Endodermal cell (in vitro differentiated cells): ENCODE data around the gene GTF3A. TPM values are rescaled to one million over a fixed set of nuclear protein-coding genes. Genes with fewer than 3 reads are reported as not detected.

Source experiments
- DNase-seq: peaks from one replicate; pipeline ENCODE4 v3.0.0-alpha.2; 2017
- H3K27ac ChIP-seq: 2 replicates; pipeline ENCODE4 v1.5.1; 2013; ENCODE audit warnings: mild to moderate bottlenecking, low read depth, low read length, moderate library complexity
- H3K27me3 ChIP-seq: 2 replicates; pipeline ENCODE4 v1.6.1; 2013; ENCODE audit warnings: mild to moderate bottlenecking, low read length, moderate library complexity; ENCODE audit not compliant: insufficient read depth, control insufficient read depth, poor library complexity, severe bottlenecking
- H3K36me3 ChIP-seq: 2 replicates; pipeline ENCODE4 v1.7.0; 2013; ENCODE audit warnings: mild to moderate bottlenecking, low read length, moderate library complexity; ENCODE audit not compliant: control insufficient read depth, insufficient read depth
- H3K4me1 ChIP-seq: one replicate; pipeline ENCODE4 v1.7.0; 2013; ENCODE audit warnings: low read length; ENCODE audit not compliant: control insufficient read depth, insufficient read depth
- H3K4me3 ChIP-seq: 2 replicates; pipeline ENCODE4 v1.5.1; 2013; ENCODE audit warnings: mild to moderate bottlenecking, low read length, moderate library complexity
- H3K9ac ChIP-seq: 2 replicates; pipeline ENCODE4 v1.6.1; 2013; ENCODE audit warnings: mild to moderate bottlenecking, low read length, moderate library complexity; ENCODE audit not compliant: poor library complexity, severe bottlenecking; ENCODE audit errors: extremely low read depth
- H3K9me3 ChIP-seq: 2 replicates; pipeline ENCODE4 v1.6.1; 2013; ENCODE audit warnings: mild to moderate bottlenecking, low read length, moderate library complexity; ENCODE audit not compliant: control insufficient read depth
- H3K27ac Mint-ChIP-seq: 2 replicates; pipeline ENCODE4 v1.8.0; 2020; ENCODE audit warnings: mixed read lengths
- H3K27me3 Mint-ChIP-seq: 2 replicates; pipeline ENCODE4 v1.8.0; 2021; ENCODE audit warnings: mild to moderate bottlenecking, mixed read lengths; ENCODE audit not compliant: insufficient read depth
- H3K36me3 Mint-ChIP-seq: 2 replicates; pipeline ENCODE4 v1.8.0; 2020; ENCODE audit warnings: low read depth, mixed read lengths
- H3K4me1 Mint-ChIP-seq: 2 replicates; pipeline ENCODE4 v1.8.0; 2020; ENCODE audit warnings: mixed read lengths
- H3K4me3 Mint-ChIP-seq: 2 replicates; pipeline ENCODE4 v1.8.0; 2020; ENCODE audit warnings: mild to moderate bottlenecking, moderate library complexity, mixed read lengths
- H3K9me3 Mint-ChIP-seq: 2 replicates; pipeline ENCODE4 v1.8.0; 2020; ENCODE audit warnings: mild to moderate bottlenecking, mixed read lengths
- CTCF ChIP-seq: fragments of 200-600 bp; sonication (generic); conservative IDR thresholded peaks from 2 replicates; pipeline ENCODE4 v1.5.0; 2021; ENCODE audit warnings: antibody characterized with exemption, mild to moderate bottlenecking
- WGBS, 2 experiments: methylation state at CpG; one replicate each; pipeline versions ENCODE4 v1.1.5 to v1.1.7; 2013; ENCODE audit warnings: missing lambda C conversion rate in 2 of 2, mixed read lengths in 1 of 2; ENCODE audit not compliant: insufficient coverage in 1 of 2, insufficient read length in 1 of 2; 5-methylcytosine and 5-hydroxymethylcytosine counted together
- total RNA-seq, 2 donors: library from RNA; stranded (reverse); fragmentation: NEBNext Ultra II Directional in 1 of 2; extraction: Animal tissue kit (Norgen Biotek cat#: 25700) in 1 of 2; gene quantifications; 2 replicates in 1 of 2; 3 replicates in 1 of 2; pipeline ENCODE4 v1.2.1, GENCODE V29; 2021

Gene GTF3A
- total RNA-seq, 2 donors from 2014 or later: 70.4 to 80.0 TPM

GRCh38 chr13:27449936-27450828 lies 25.8 kb downstream of the GTF3A start, which contains the start of gene MTIF3:
TSS of gene MTIF3 (minus strand) at chr13:27450564. CDS start at chr13:27440448, 10,116 bp downstream.
- Mint-ChIP-seq H3K27ac (peak within 1 kb of the TSS; percentile 92), H3K36me3 (no peaks in the 10 kb centered on the region), H3K9me3 (no peaks in the 10 kb centered on the region), H3K27me3 (peaks cover 15% of the 10 kb centered on the region), H3K4me1 (peaks cover 15% of the 10 kb centered on the region), H3K4me3 (peak within 1 kb of the TSS; percentile 72)
- Histone ChIP-seq H3K4me1 (no peaks in the 10 kb centered on the region), H3K9me3 (no peaks in the 10 kb centered on the region), H3K9ac (peak within 1 kb of the TSS; percentile 74), H3K27me3 (peaks cover 31% of the 10 kb centered on the region), H3K4me3 (peak within 1 kb of the TSS; percentile 96), H3K27ac (peak within 1 kb of the TSS; percentile 82), H3K36me3 (no peaks in the 10 kb centered on the region)
- TF ChIP-seq CTCF: no peak
- WGBS, 2 experiments: 0% methylated on average over 39 to 81 of the region's 81 CpGs
- peak; percentile 97 for DNase-seq

GRCh38 chr13:27450921-27451471 lies 26.6 kb downstream of the GTF3A start:
- no peaks in the 10 kb centered on the region for H3K36me3 ChIP-seq
- peak; percentile 78 for DNase-seq
- H3K4me3 Mint-ChIP-seq: peak overlapping the region; percentile 72
- H3K27me3 Mint-ChIP-seq: peaks cover 15% of the 10 kb centered on the region
- H3K4me1 Mint-ChIP-seq: peaks cover 15% of the 10 kb centered on the region
- H3K27me3 ChIP-seq: peaks cover 31% of the 10 kb centered on the region
- H3K4me3 ChIP-seq: peak overlapping the region; percentile 96
- H3K27ac Mint-ChIP-seq: peak overlapping the region; percentile 92
- peak overlapping the region; percentile 74 for H3K9ac ChIP-seq
- H3K9me3 ChIP-seq: no peaks in the 10 kb centered on the region
- TF ChIP-seq CTCF: no peak
- no peaks in the 10 kb centered on the region for H3K4me1 ChIP-seq
- WGBS, 2 experiments: 2 to 7% methylated on average over 21 to 34 of the region's 34 CpGs
- no peaks in the 10 kb centered on the region for H3K9me3 Mint-ChIP-seq
- peak overlapping the region; percentile 82 for H3K27ac ChIP-seq
- no peaks in the 10 kb centered on the region for H3K36me3 Mint-ChIP-seq

- H3K27ac ChIP-seq: no peak overlapping the region
- no peaks in the 10 kb centered on the region for H3K9me3 ChIP-seq
- H3K4me3 Mint-ChIP-seq: no peak overlapping the region
- H3K9ac ChIP-seq: no peak overlapping the region
- TF ChIP-seq CTCF: no peak
- DNase-seq: no peak
- 63 to 64% methylated on average over 5 of the region's 5 CpGs for WGBS, 2 experiments
- H3K27me3 Mint-ChIP-seq: peaks cover 28% of the 10 kb centered on the region
- no peaks in the 10 kb centered on the region for H3K9me3 Mint-ChIP-seq
- H3K4me1 Mint-ChIP-seq: peaks cover 6% of the 10 kb centered on the region
- H3K4me1 ChIP-seq: no peaks in the 10 kb centered on the region
- no peak overlapping the region for H3K27ac Mint-ChIP-seq
- H3K27me3 ChIP-seq: peaks cover 40% of the 10 kb centered on the region
- no peak overlapping the region for H3K4me3 ChIP-seq
- H3K36me3 Mint-ChIP-seq: no peaks in the 10 kb centered on the region
- H3K36me3 ChIP-seq: no peaks in the 10 kb centered on the region
Observed at GRCh38 chr13:27455331-27455855, 31.0 kb downstream of the GTF3A start.
